SK-N-SH (cell line): Measurements from ENCODE around the gene MIEN1. TPM values are rescaled to one million over a fixed set of nuclear protein-coding genes. Genes with fewer than 3 reads are reported as not detected.

Source experiments
- CTCF ChIA-PET: fragments of 300-600, 350-600 bp; formaldehyde crosslinking; extraction: SDS; loops from one replicate; lab custom pipeline; 2021; lab: Yijun Ruan, JAX
- POLR2A ChIA-PET: fragments of 350-600 bp; sonication (Branson Sonifier 250); formaldehyde crosslinking; extraction: SDS; loops from one replicate; lab custom pipeline; 2020; ENCODE audit warnings: antibody characterized with exemption, inconsistent platforms; lab: Yijun Ruan, JAX
- DNase-seq: peaks from one replicate; pipeline ENCODE4 v3.0.0; 2012
- H2AFZ ChIP-seq: fragments of 200-600 bp; sonication (generic); 2 replicates; pipeline ENCODE4 v1.8.1; 2016; ENCODE audit warnings: antibody characterized with exemption, mild to moderate bottlenecking, low read depth
- H3F3A ChIP-seq: fragments of 200-600 bp; sonication (generic); replicated peaks from 2 replicates; pipeline ENCODE3; 2016; ENCODE audit warnings: antibody characterized with exemption, mild to moderate bottlenecking; ENCODE audit not compliant: insufficient read depth
- H3K27ac ChIP-seq, 2 experiments: fragments of 200-500 bp in 1 of 2; fragments of 200-600 bp in 1 of 2; sonication (Bioruptor generic) in 1 of 2; sonication (generic), shearing (Covaris generic) in 1 of 2; 2 replicates each; pipeline versions ENCODE4 v1.5.1 to v1.6.1; 2014 to 2016; ENCODE audit warnings: low read depth in 2 of 2, inconsistent platforms in 1 of 2, low read length in 1 of 2, mild to moderate bottlenecking in 1 of 2, mixed read lengths in 1 of 2
- H3K27me3 ChIP-seq: fragments of 200-600 bp; sonication (generic), shearing (Covaris generic); 2 replicates; pipeline ENCODE4 v1.6.1; 2016; ENCODE audit warnings: mixed run types; ENCODE audit not compliant: insufficient read depth
- H3K36me3 ChIP-seq, 2 experiments: fragments of 200-500 bp in 1 of 2; fragments of 200-600 bp in 1 of 2; sonication (Bioruptor generic) in 1 of 2; sonication (generic) in 1 of 2; replicated peaks in 1 of 2; 2 replicates each; pipeline versions ENCODE3 to v1.5.1; 2014 to 2016; ENCODE audit warnings: low read length in 1 of 2, mild to moderate bottlenecking in 1 of 2; ENCODE audit not compliant: insufficient read depth in 2 of 2, control insufficient read depth in 1 of 2
- H3K4me1 ChIP-seq, 2 experiments: fragments of 200-500 bp in 1 of 2; fragments of 200-600 bp in 1 of 2; sonication (Bioruptor generic) in 1 of 2; sonication (generic), shearing (Covaris generic) in 1 of 2; 2 replicates each; pipeline versions ENCODE4 v1.5.1 to v1.6.1; 2014 to 2016; ENCODE audit warnings: low read depth in 1 of 2, low read length in 1 of 2, mixed run types in 1 of 2; ENCODE audit not compliant: insufficient read depth in 2 of 2, control insufficient read depth in 1 of 2
- H3K4me2 ChIP-seq: fragments of 200-600 bp; sonication (generic), shearing (Covaris generic); 2 replicates; pipeline ENCODE4 v1.6.1; 2017; ENCODE audit warnings: mixed run types
- H3K4me3 ChIP-seq, 2 experiments: fragments of 200-500 bp in 1 of 2; fragments of 200-600 bp in 1 of 2; sonication (Bioruptor generic) in 1 of 2; sonication (generic), shearing (Covaris generic) in 1 of 2; 2 replicates each; pipeline versions ENCODE4 v1.5.1 to v1.8.1; 2014 to 2016; ENCODE audit warnings: low read depth in 2 of 2, inconsistent platforms in 1 of 2, low read length in 1 of 2, mild to moderate bottlenecking in 1 of 2, mixed read lengths in 1 of 2, moderate library complexity in 1 of 2
- H3K79me2 ChIP-seq: fragments of 200-600 bp; sonication (generic); 2 replicates; pipeline ENCODE4 v1.8.1; 2017; ENCODE audit warnings: mild to moderate bottlenecking; ENCODE audit not compliant: insufficient read depth
- H3K9ac ChIP-seq: fragments of 200-600 bp; sonication (generic); 2 replicates; pipeline ENCODE4 v1.6.1; 2017; ENCODE audit warnings: mixed run types
- H3K9me2 ChIP-seq: fragments of 200-600 bp; sonication (generic); 2 replicates; pipeline ENCODE4 v1.6.1; 2017; ENCODE audit warnings: mixed run types
- H3K9me3 ChIP-seq: fragments of 200-600 bp; sonication (generic); 2 replicates; pipeline ENCODE4 v1.6.1; 2017; ENCODE audit warnings: mixed run types, mild to moderate bottlenecking, moderate library complexity
- H4K20me1 ChIP-seq: fragments of 200-600 bp; sonication (generic); 2 replicates; pipeline ENCODE4 v1.6.1; 2017; ENCODE audit warnings: mild to moderate bottlenecking, mixed run types; ENCODE audit not compliant: insufficient read depth
- EP300 ChIP-seq, 2 experiments: IDR thresholded peaks; 2 replicates each; pipeline versions ENCODE4 v1.4.0 to v1.6.1; 2012; ENCODE audit warnings: borderline replicate concordance in 1 of 2, low read depth in 1 of 2, low read length in 1 of 2
- EZH2phosphoT487 ChIP-seq: fragments of 200-600 bp; sonication (generic); IDR thresholded peaks from 2 replicates; pipeline ENCODE4 v1.6.1; 2017; ENCODE audit warnings: low read depth, mixed run types, mild to moderate bottlenecking, antibody characterized with exemption, moderate library complexity, borderline replicate concordance
- FOXJ3 ChIP-seq: sonication (generic); formaldehyde crosslinking; IDR thresholded peaks from 2 replicates; pipeline ENCODE4 v1.5.1; 2020; ENCODE audit warnings: mild to moderate bottlenecking, missing genetic modification reagents
- JUND ChIP-seq: IDR thresholded peaks from 2 replicates; pipeline ENCODE4 v1.4.0; 2012
- MEF2A ChIP-seq: IDR thresholded peaks from 2 replicates; pipeline ENCODE4 v1.4.0; 2012; ENCODE audit warnings: low read depth, borderline replicate concordance
- MXI1 ChIP-seq: IDR thresholded peaks from 2 replicates; pipeline ENCODE4 v1.6.1; 2012; ENCODE audit warnings: mild to moderate bottlenecking, low read depth, low read length, improper control_type of control experiment
- RAD21 ChIP-seq: IDR thresholded peaks from 2 replicates; pipeline ENCODE4 v1.6.1; 2012; ENCODE audit warnings: mild to moderate bottlenecking, low read length
- SMC3 ChIP-seq: IDR thresholded peaks from 2 replicates; pipeline ENCODE4 v1.6.1; 2012; ENCODE audit warnings: low read depth, low read length, improper control_type of control experiment
- TCF12 ChIP-seq: IDR thresholded peaks from 2 replicates; pipeline ENCODE4 v1.4.0; 2012
- TEAD4 ChIP-seq: IDR thresholded peaks from 2 replicates; pipeline ENCODE4 v1.4.0; 2012; ENCODE audit warnings: mild to moderate bottlenecking, borderline replicate concordance; ENCODE audit not compliant: insufficient read depth
- YY1 ChIP-seq: IDR thresholded peaks from 2 replicates; pipeline ENCODE4 v1.4.0; 2012; ENCODE audit warnings: low read depth, mild to moderate bottlenecking
- WGBS: methylation state at CpG from one replicate; pipeline ENCODE4 v1.1.6; 2017; ENCODE audit warnings: low lambda C conversion rate; 5-methylcytosine and 5-hydroxymethylcytosine counted together
- polyA plus RNA-seq, 3 experiments: library from polyadenylated mRNA; depleted of rRNA; stranded (reverse); fragments of >200 nt; gene quantifications; 2 replicates each; pipeline ENCODE4 v1.2.3, GENCODE V29; 2012
- TF ChIP-seq, protein P1 (sequence below): fragments of 150-350 bp; IDR thresholded peaks from 2 replicates; pipeline ENCODE4 v1.6.1; 2017; ENCODE audit warnings: antibody characterized with exemption, low read length, low read depth, borderline replicate concordance
- TF ChIP-seq, protein P2 (sequence below): IDR thresholded peaks from 2 replicates; pipeline ENCODE4 v1.4.0; 2012; ENCODE audit warnings: low read depth, borderline replicate concordance
- TF ChIP-seq, protein P3 (sequence below): IDR thresholded peaks from 2 replicates; pipeline ENCODE4 v1.4.0; 2012; ENCODE audit warnings: low read depth

The MIEN1 gene
- polyA plus RNA-seq, 1 of the 3 experiments (the other 2 are of a cell fraction): 100 TPM

- TF ChIP-seq EP300 (IDR thresholded peaks at IDR 0.05; ENCODE audit: borderline replicate concordance in 1 of 2, low read depth in 1 of 2, low read length in 1 of 2) (no peak), TCF12 (no peak), TEAD4 (no peak), MEF2A (no peak), MXI1 (no peak)
- TF ChIP-seq, protein P1, sequence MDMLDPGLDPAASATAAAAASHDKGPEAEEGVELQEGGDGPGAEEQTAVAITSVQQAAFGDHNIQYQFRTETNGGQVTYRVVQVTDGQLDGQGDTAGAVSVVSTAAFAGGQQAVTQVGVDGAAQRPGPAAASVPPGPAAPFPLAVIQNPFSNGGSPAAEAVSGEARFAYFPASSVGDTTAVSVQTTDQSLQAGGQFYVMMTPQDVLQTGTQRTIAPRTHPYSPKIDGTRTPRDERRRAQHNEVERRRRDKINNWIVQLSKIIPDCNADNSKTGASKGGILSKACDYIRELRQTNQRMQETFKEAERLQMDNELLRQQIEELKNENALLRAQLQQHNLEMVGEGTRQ: no peak
These were observed 29.1 kb downstream of the MIEN1 start (continued) for GRCh38 chr17:39701012-39701783.

GRCh38 chr17:39700148-39700987 lies 30.0 kb downstream of the MIEN1 start:
- Histone ChIP-seq H3K36me3 (no peaks in the 10 kb centered on the region), H4K20me1 (no peaks in the 10 kb centered on the region), H3K9ac (no peak overlapping the region), H3K4me1 (no peaks in the 10 kb centered on the region), H3K27me3 (no peaks in the 10 kb centered on the region), H3K79me2 (no peaks in the 10 kb centered on the region), H3K9me3 (no peaks in the 10 kb centered on the region), H3K27ac (no peak overlapping the region), H2AFZ (no peak overlapping the region), H3K4me3 (no peak overlapping the region), H3F3A (no peaks in the 10 kb centered on the region), H3K9me2 (no peaks in the 10 kb centered on the region), H3K4me2 (no peak overlapping the region)
- 65% methylated on average over 41 of the region's 57 CpGs for WGBS
- no peak for DNase-seq
- ChIA-PET POLR2A (interaction anchor here (0.6 kb wide), 1 partner anchor 13 kb away, joined by 3 read pairs; the partner anchor contains the start of gene PGAP3), CTCF (interaction anchor here (0.6 to 1.7 kb wide), 3 partner anchors 30 to 189 kb away, joined by 3 to 5 read pairs (median 3); partner anchors contain the start of gene MIEN1)
- TF ChIP-seq JUND (no peak), FOXJ3 (CRISPR knock-in tag) (no peak), RAD21 (no peak), YY1 (no peak), SMC3 (no peak), EZH2phosphoT487 (no peak)
- TF ChIP-seq, protein P1: no peak
- TF ChIP-seq, protein P2, sequence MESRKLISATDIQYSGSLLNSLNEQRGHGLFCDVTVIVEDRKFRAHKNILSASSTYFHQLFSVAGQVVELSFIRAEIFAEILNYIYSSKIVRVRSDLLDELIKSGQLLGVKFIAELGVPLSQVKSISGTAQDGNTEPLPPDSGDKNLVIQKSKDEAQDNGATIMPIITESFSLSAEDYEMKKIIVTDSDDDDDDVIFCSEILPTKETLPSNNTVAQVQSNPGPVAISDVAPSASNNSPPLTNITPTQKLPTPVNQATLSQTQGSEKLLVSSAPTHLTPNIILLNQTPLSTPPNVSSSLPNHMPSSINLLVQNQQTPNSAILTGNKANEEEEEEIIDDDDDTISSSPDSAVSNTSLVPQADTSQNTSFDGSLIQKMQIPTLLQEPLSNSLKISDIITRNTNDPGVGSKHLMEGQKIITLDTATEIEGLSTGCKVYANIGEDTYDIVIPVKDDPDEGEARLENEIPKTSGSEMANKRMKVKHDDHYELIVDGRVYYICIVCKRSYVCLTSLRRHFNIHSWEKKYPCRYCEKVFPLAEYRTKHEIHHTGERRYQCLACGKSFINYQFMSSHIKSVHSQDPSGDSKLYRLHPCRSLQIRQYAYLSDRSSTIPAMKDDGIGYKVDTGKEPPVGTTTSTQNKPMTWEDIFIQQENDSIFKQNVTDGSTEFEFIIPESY: no peak
- TF ChIP-seq, protein P3, sequence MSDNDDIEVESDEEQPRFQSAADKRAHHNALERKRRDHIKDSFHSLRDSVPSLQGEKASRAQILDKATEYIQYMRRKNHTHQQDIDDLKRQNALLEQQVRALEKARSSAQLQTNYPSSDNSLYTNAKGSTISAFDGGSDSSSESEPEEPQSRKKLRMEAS: no peak
